Measurements from ENCODE around the gene THAP9. TPM values are rescaled to one million over a fixed set of nuclear protein-coding genes. Genes with fewer than 3 reads are reported as not detected.
"Not testable (repeated sequence)": the region's sequence is repeated elsewhere in the genome, so short reads cannot be mapped to it uniquely, and the experiment has no call there.

THAP9 gene
- polyA plus RNA-seq, 1 donor from 2014 or later = 11.7 TPM

- TF ChIP-seq CTCF (IDR thresholded peaks at IDR 0.05; ENCODE audit: poor library complexity, severe bottlenecking) (no peak), RAD21 (conservative IDR thresholded peaks at IDR 0.05) (no peak), TAF1 (IDR thresholded peaks at IDR 0.05; ENCODE audit: low read depth) (no peak), REST (IDR thresholded peaks at IDR 0.05; ENCODE audit: borderline replicate concordance) (no peak), EZH2 (IDR thresholded peaks at IDR 0.05; ENCODE audit: borderline replicate concordance, insufficient read depth, low read length, poor library complexity, severe bottlenecking) (no peak), MXI1 (conservative IDR thresholded peaks at IDR 0.05; ENCODE audit: poor library complexity, severe bottlenecking) (no peak), POLR2AphosphoS5 (IDR thresholded peaks at IDR 0.05) (no peak), SMC3 (conservative IDR thresholded peaks at IDR 0.05; ENCODE audit: poor library complexity) (no peak), EP300 (conservative IDR thresholded peaks at IDR 0.05; ENCODE audit: poor library complexity, severe bottlenecking) (no peak)
- H3K27me3 ChIP-seq (ENCODE audit: insufficient read depth, low read depth, low read length) = no peaks in the 10 kb centered on the region
- no peaks in the 10 kb centered on the region for H3K9me3 ChIP-seq (ENCODE audit: low read length)
- no peaks in the 10 kb centered on the region for H3K79me2 ChIP-seq (replicated peaks; ENCODE audit: insufficient read depth, low read length)
- no peak overlapping the region for H2AFZ ChIP-seq (ENCODE audit: low read depth, low read length)
- H3F3A ChIP-seq (ENCODE audit: insufficient read depth, low read length, poor library complexity, severe bottlenecking) = no peaks in the 10 kb centered on the region
- no peak overlapping the region for H3K9ac ChIP-seq (ENCODE audit: low read length)
- H4K20me1 ChIP-seq (ENCODE audit: insufficient read depth) = no peaks in the 10 kb centered on the region
- no peak overlapping the region for H3K27ac ChIP-seq (ENCODE audit: low read length)
- no peak overlapping the region for H3K4me2 ChIP-seq (ENCODE audit: low read length)
- H3K4me3 ChIP-seq (ENCODE audit: low read length) = no peak overlapping the region
- peaks cover 10% of the 10 kb centered on the region for H3K36me3 ChIP-seq (ENCODE audit: insufficient read depth, low read length)
- H3K9me2 ChIP-seq (ENCODE audit: insufficient read depth, low read length) = no peaks in the 10 kb centered on the region
Observed at GRCh38 chr4:82865592-82865991, 34.9 kb upstream of the THAP9 start.

DNA sequence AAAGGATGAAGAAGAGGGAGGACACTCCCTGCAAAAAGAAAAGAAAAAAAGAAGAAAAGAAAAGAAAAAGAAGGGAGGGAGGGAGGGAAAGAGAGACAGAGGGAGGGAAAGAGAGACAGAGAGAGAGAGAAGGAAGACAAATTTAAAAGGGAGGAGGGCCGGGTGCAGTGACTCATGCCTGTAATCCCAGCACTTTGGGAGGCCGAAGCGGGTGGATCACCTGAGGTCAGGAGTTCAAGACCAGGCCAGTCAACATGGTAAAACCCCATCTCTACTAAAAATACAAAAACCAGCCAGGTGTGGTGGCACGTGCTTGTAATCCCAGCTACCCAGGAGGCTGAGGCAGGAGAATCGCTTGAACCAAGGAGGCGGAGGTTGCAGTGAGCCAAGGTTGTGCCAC lies 34.5 kb upstream of the THAP9 start:
- not testable (repeated sequence) for H3F3A ChIP-seq (ENCODE audit: insufficient read depth, low read length, poor library complexity, severe bottlenecking); H3K4me3 ChIP-seq (ENCODE audit: low read length); H3K9ac ChIP-seq (ENCODE audit: low read length); H2AFZ ChIP-seq (ENCODE audit: low read depth, low read length); H3K9me2 ChIP-seq (ENCODE audit: insufficient read depth, low read length); H3K27ac ChIP-seq (ENCODE audit: low read length); H3K79me2 ChIP-seq (replicated peaks; ENCODE audit: insufficient read depth, low read length); H3K4me2 ChIP-seq (ENCODE audit: low read length); H3K9me3 ChIP-seq (ENCODE audit: low read length); H4K20me1 ChIP-seq (ENCODE audit: insufficient read depth); H3K27me3 ChIP-seq (ENCODE audit: insufficient read depth, low read depth, low read length)
- peaks cover 10% of the 10 kb centered on the region for H3K36me3 ChIP-seq (ENCODE audit: insufficient read depth, low read length)
